Measurements from ENCODE around the gene NCOA7. TPM values are rescaled to one million over a fixed set of nuclear protein-coding genes. Genes with fewer than 3 reads are reported as not detected.
"Not testable (repeated sequence)": the region's sequence is repeated elsewhere in the genome, so short reads cannot be mapped to it uniquely, and the experiment has no call there.

NCOA7 gene
- total RNA-seq, 1 experiment from 2014 or later = 14.4 TPM

- TF ChIP-seq CDX4 (CRISPR knock-in tag; IDR thresholded peaks at IDR 0.05; ENCODE audit: borderline replicate concordance) = no peak
Measured at GRCh38 chr6:125970760-125971159, 180.0 kb downstream of the NCOA7 start (continued).

- H3K9me3 Mint-ChIP-seq; H3K27me3 Mint-ChIP-seq (ENCODE audit: low read depth); DNase-seq (ENCODE audit: low spot score); ATAC-seq; H3K4me3 Mint-ChIP-seq; H3K4me1 Mint-ChIP-seq; POLR2A ChIA-PET; H3K36me3 Mint-ChIP-seq; H3K27ac Mint-ChIP-seq: not testable (repeated sequence)
- CTCF ChIA-PET = interaction anchor here (3.4 kb wide), 1 partner anchor 16 kb away, joined by 14 read pairs; the partner anchor contains the start of gene HINT3
- 0 out of 2 replicates have a peak, but pooled peaks have one; percentile 15 for TF ChIP-seq ZNF121 (CRISPR knock-in tag; IDR thresholded peaks at IDR 0.05)
Measured at GRCh38 chr6:125972478-125972877, 181.7 kb downstream of the NCOA7 start.

GRCh38 chr6:125974214-125974866 is 183.6 kb downstream of the NCOA7 start:
- no peaks in the 10 kb centered on the region for H3K4me1 Mint-ChIP-seq
- H3K27ac Mint-ChIP-seq = no peak overlapping the region
- H3K4me3 Mint-ChIP-seq = no peak overlapping the region
- DNase-seq (ENCODE audit: low spot score) (no peak), ATAC-seq (no peak)
- POLR2A ChIA-PET = no interaction called here
- no peaks in the 10 kb centered on the region for H3K27me3 Mint-ChIP-seq (ENCODE audit: low read depth)
- 0 out of 2 replicates have a peak, but pooled peaks cover 4% of the 10 kb centered on the region for H3K36me3 Mint-ChIP-seq
- no peaks in the 10 kb centered on the region for H3K9me3 Mint-ChIP-seq
- CTCF ChIA-PET = interaction anchor here (0.5 to 2.0 kb wide), 7 partner anchors 11 to 660 kb away, joined by 3 to 15 read pairs (median 8); partner anchors contain the start of genes HINT3, NCOA7 and TRMT11
- TF ChIP-seq SOX15 (CRISPR knock-in tag; IDR thresholded peaks at IDR 0.05) = no peak
- TF ChIP-seq ZNF138 (CRISPR knock-in tag; conservative IDR thresholded peaks at IDR 0.05) = no peak
- TF ChIP-seq ATF2 (CRISPR knock-in tag; IDR thresholded peaks at IDR 0.05; ENCODE audit: borderline replicate concordance, low read depth) = no peak
- TF ChIP-seq NFATC4 (CRISPR knock-in tag; IDR thresholded peaks at IDR 0.05) = no peak

GRCh38 chr6:125979101-125979500 is 188.3 kb downstream of the NCOA7 start:
- Mint-ChIP-seq H3K4me1 (no peaks in the 10 kb centered on the region), H3K4me3 (no peak overlapping the region), H3K27me3 (ENCODE audit: low read depth) (no peaks in the 10 kb centered on the region), H3K36me3 (no peaks in the 10 kb centered on the region), H3K9me3 (no peaks in the 10 kb centered on the region), H3K27ac (no peak overlapping the region)
- TF ChIP-seq ZNF317 (CRISPR knock-in tag; IDR thresholded peaks at IDR 0.05; ENCODE audit: borderline replicate concordance, low read depth) (no peak), AR (CRISPR knock-in tag; IDR thresholded peaks at IDR 0.05) (no peak), ZNF263 (CRISPR knock-in tag; IDR thresholded peaks at IDR 0.05; ENCODE audit: low read depth) (no peak), E2F4 (CRISPR knock-in tag; IDR thresholded peaks at IDR 0.05; ENCODE audit: borderline replicate concordance, low read depth) (no peak), NR2C2 (CRISPR knock-in tag; IDR thresholded peaks at IDR 0.05) (no peak), STAT6 (CRISPR knock-in tag; conservative IDR thresholded peaks at IDR 0.05; ENCODE audit: low read depth) (no peak), ZBTB43 (CRISPR knock-in tag; IDR thresholded peaks at IDR 0.05) (no peak), GABPB1 (CRISPR knock-in tag; IDR thresholded peaks at IDR 0.05) (no peak), ZNF138 (CRISPR knock-in tag; conservative IDR thresholded peaks at IDR 0.05) (no peak), CDX4 (CRISPR knock-in tag; IDR thresholded peaks at IDR 0.05; ENCODE audit: borderline replicate concordance) (no peak)
- no peak for DNase-seq (ENCODE audit: low spot score)
- ChIA-PET CTCF (no interaction called here), POLR2A (no interaction called here)
- ATAC-seq = no peak
